K562 (cell line): ENCODE data around the gene GRK3. TPM values are rescaled to one million over a fixed set of nuclear protein-coding genes. Genes with fewer than 3 reads are reported as not detected.

ENCODE experiments used
- ATAC-seq: fragments of 200-7000 bp; cut with Tn5 transposase; 3 replicates; pipeline ENCODE4 v1.9.1; 2020; ENCODE audit warnings: moderate library complexity
- BruUV-seq: library from RNA; stranded (reverse); fragments of 400-500 nt; replicated peaks from 2 replicates; lab custom pipeline; 2021; lab: Mats Ljungman, UMichigan
- CTCF ChIA-PET: fragments of 300-600 bp; formaldehyde crosslinking; extraction: SDS; loops from one replicate; lab custom pipeline; 2021; ENCODE audit warnings: low intra/inter-chr PET ratio; lab: Yijun Ruan, JAX
- POLR2A ChIA-PET: fragments of 300-600, 350-650 bp; sonication (Branson Sonifier 250); formaldehyde crosslinking; extraction: SDS; loops from one replicate; lab custom pipeline; 2021; ENCODE audit warnings: antibody characterized with exemption, inconsistent platforms; lab: Yijun Ruan, JAX
- DNase-seq, 4 experiments: peaks; one replicate each; pipeline versions ENCODE4 v3.0.0 to v3.0.0-alpha.2; 2011 to 2018; ENCODE audit warnings: low spot score in 3 of 4, mixed read lengths in 3 of 4; ENCODE audit errors: extremely low read depth in 1 of 4
- FAIRE-seq: peaks from 2 replicates; lab custom pipeline; 2011; peaks lifted over from hg19 to GRCh38; lab: Jason Lieb, UNC
- H2AFZ ChIP-seq: 2 replicates; pipeline ENCODE4 v1.6.0; 2011; ENCODE audit warnings: low read depth, low read length, control low read depth, inconsistent platforms
- H3K27ac ChIP-seq: fragments of 200-600 bp; 3 replicates; pipeline ENCODE4 v1.8.0; 2011; ENCODE audit warnings: low read depth, mild to moderate bottlenecking, control low read depth, inconsistent platforms, low read length, moderate library complexity, mixed read lengths; ENCODE audit errors: extremely low read depth
- H3K27me3 ChIP-seq, 2 experiments: fragments of 300-600 bp in 1 of 2; 2 replicates in 1 of 2; 3 replicates in 1 of 2; pipeline versions ENCODE4 v1.6.0 to v1.8.0; 2011; ENCODE audit warnings: inconsistent platforms in 2 of 2, low read length in 2 of 2, mild to moderate bottlenecking in 1 of 2, mixed read lengths in 1 of 2, moderate library complexity in 1 of 2; ENCODE audit not compliant: control insufficient read depth in 2 of 2, insufficient read depth in 2 of 2
- H3K36me3 ChIP-seq: fragments of 300-600 bp; 3 replicates; pipeline ENCODE4 v1.8.0; 2011; ENCODE audit warnings: mild to moderate bottlenecking, low read length, inconsistent platforms; ENCODE audit not compliant: control insufficient read depth, insufficient read depth
- H3K4me1 ChIP-seq, 2 experiments: fragments of 200-600 bp in 1 of 2; replicated peaks in 1 of 2; 2 replicates in 1 of 2; 3 replicates in 1 of 2; pipeline versions ENCODE4 v1.5.1 to v1.8.0; 2011; ENCODE audit warnings: inconsistent platforms in 2 of 2, low read length in 2 of 2, mild to moderate bottlenecking in 1 of 2, mixed read lengths in 1 of 2, moderate library complexity in 1 of 2; ENCODE audit not compliant: control insufficient read depth in 2 of 2, insufficient read depth in 2 of 2
- H3K4me2 ChIP-seq: 2 replicates; pipeline ENCODE4 v1.6.1; 2011; ENCODE audit warnings: low read length, control low read depth, inconsistent platforms, mixed read lengths; ENCODE audit not compliant: insufficient read depth
- H3K4me3 ChIP-seq: fragments of 200-600 bp; sonication (generic), shearing (Covaris generic); 2 replicates; pipeline ENCODE4 v1.5.1; 2016; ENCODE audit warnings: control low read depth, inconsistent platforms
- H3K79me2 ChIP-seq: fragments of 200-600 bp; 3 replicates; pipeline ENCODE4 v1.8.0; 2011; ENCODE audit warnings: low read length, inconsistent platforms; ENCODE audit not compliant: control insufficient read depth, insufficient read depth
- H3K9ac ChIP-seq, 2 experiments: 2 replicates each; pipeline versions ENCODE4 v1.6.0 to v1.6.1; 2011; ENCODE audit warnings: low read depth in 2 of 2, low read length in 2 of 2, control low read depth in 1 of 2, inconsistent platforms in 1 of 2, mild to moderate bottlenecking in 1 of 2, mixed read lengths in 1 of 2; ENCODE audit not compliant: insufficient read depth in 1 of 2
- H3K9me1 ChIP-seq: one replicate; pipeline ENCODE4 v1.6.0; 2011; ENCODE audit warnings: inconsistent platforms, mild to moderate bottlenecking, low read length, moderate library complexity; ENCODE audit not compliant: control insufficient read depth, insufficient read depth
- H3K9me3 ChIP-seq: replicated peaks from 2 replicates; pipeline ENCODE4 v1.5.1; 2011; ENCODE audit warnings: low read depth, low read length, inconsistent platforms; ENCODE audit not compliant: control insufficient read depth, insufficient read depth
- H4K20me1 ChIP-seq: replicated peaks from 2 replicates; pipeline ENCODE4 v1.6.1; 2011; ENCODE audit warnings: low read length, inconsistent platforms, mixed read lengths; ENCODE audit not compliant: control insufficient read depth, insufficient read depth
- CBX8 ChIP-seq: fragments of 200-600 bp; sonication (generic); IDR thresholded peaks from 2 replicates; pipeline ENCODE4 v1.6.1; 2012; ENCODE audit warnings: borderline replicate concordance, mixed run types, low read depth, mild to moderate bottlenecking, moderate library complexity, mixed read lengths, low read length, control low read depth, inconsistent platforms; ENCODE audit not compliant: poor library complexity, severe bottlenecking; ENCODE audit errors: extremely low read depth
- ESRRB ChIP-seq: fragments of 250-450 bp; sonication (Bioruptor Pico); IDR thresholded peaks from 2 replicates; pipeline ENCODE4 v1.5.0; 2020; ENCODE audit warnings: mild to moderate bottlenecking, moderate library complexity, borderline replicate concordance
- FOXA3 ChIP-seq, 2 experiments: fragments of 450-650 bp in 1 of 2; sonication (generic) in 1 of 2; formaldehyde crosslinking; IDR thresholded peaks in 1 of 2; conservative IDR thresholded peaks in 1 of 2; 2 replicates each; pipeline versions ENCODE4 v1.4.0 to v1.8.0; 2020 to 2022; ENCODE audit warnings: mild to moderate bottlenecking in 2 of 2, missing genetic modification reagents in 1 of 2
- HMBOX1 ChIP-seq: sonication (generic); IDR thresholded peaks from 2 replicates; pipeline ENCODE4 v1.6.1; 2016
- KAT8 ChIP-seq: fragments of 450-650 bp; IDR thresholded peaks from 2 replicates; pipeline ENCODE4 v1.6.1; 2016; ENCODE audit warnings: low read depth, mild to moderate bottlenecking
- RAD51 ChIP-seq: fragments of 450-650 bp; IDR thresholded peaks from 2 replicates; pipeline ENCODE4 v1.7.1; 2016; ENCODE audit warnings: low read depth, mild to moderate bottlenecking, borderline replicate concordance
- RBM15 ChIP-seq: fragments of 200-400 bp; formaldehyde crosslinking; IDR thresholded peaks from 2 replicates; pipeline ENCODE4 v1.6.1; 2018; ENCODE audit warnings: mild to moderate bottlenecking, low read length, moderate library complexity; ENCODE audit not compliant: insufficient read depth
- SOX6 ChIP-seq: fragments of 450-650 bp; IDR thresholded peaks from 2 replicates; pipeline ENCODE4 v1.6.1; 2014; ENCODE audit warnings: mild to moderate bottlenecking
- TOE1 ChIP-seq, 2 experiments: fragments of 450-650 bp in 1 of 2; sonication (generic) in 1 of 2; formaldehyde crosslinking in 1 of 2; IDR thresholded peaks; 2 replicates each; pipeline versions ENCODE4 v1.7.1 to v1.8.0; 2016 to 2022; ENCODE audit warnings: borderline replicate concordance in 2 of 2, mild to moderate bottlenecking in 2 of 2, antibody characterized with exemption in 1 of 2, inconsistent platforms in 1 of 2, low read depth in 1 of 2, missing genetic modification reagents in 1 of 2, moderate library complexity in 1 of 2
- TSHZ1 ChIP-seq: fragments of 250-450 bp; sonication (Bioruptor Pico); IDR thresholded peaks from 2 replicates; pipeline ENCODE4 v1.4.0; 2020; ENCODE audit warnings: mild to moderate bottlenecking, moderate library complexity
- UBTF ChIP-seq, 2 experiments: IDR thresholded peaks; 2 replicates each; pipeline ENCODE4 v1.6.1; 2012; ENCODE audit warnings: improper control_type of control experiment in 2 of 2, low read depth in 2 of 2, low read length in 2 of 2, borderline replicate concordance in 1 of 2
- ZNF146 ChIP-seq: IDR thresholded peaks from one replicate; pipeline ENCODE4 v1.6.1; 2018; ENCODE audit warnings: missing compliant biosample characterization; ENCODE audit not compliant: unreplicated experiment
- ZNF282 ChIP-seq: sonication (generic); formaldehyde crosslinking; IDR thresholded peaks from 2 replicates; pipeline ENCODE4 v1.8.1; 2023; ENCODE audit warnings: missing genetic modification reagents
- ZNF76 ChIP-seq: fragments of 250-450 bp; sonication (Bioruptor Pico); IDR thresholded peaks from 2 replicates; pipeline ENCODE4 v1.4.0; 2020; ENCODE audit warnings: mild to moderate bottlenecking, moderate library complexity, borderline replicate concordance
- ZNF764 ChIP-seq: fragments of 250-450 bp; sonication (Bioruptor Pico); IDR thresholded peaks from 2 replicates; pipeline ENCODE4 v1.4.0; 2020; ENCODE audit warnings: low read depth, mild to moderate bottlenecking, moderate library complexity
- ZNF778 ChIP-seq: fragments of 450-650 bp; formaldehyde crosslinking; IDR thresholded peaks from 2 replicates; pipeline ENCODE4 v1.4.0; 2020; ENCODE audit warnings: mild to moderate bottlenecking, moderate library complexity
- WGBS: fragments of 100-300 bp; shearing (Covaris generic); methylation state at CpG from one replicate; pipeline ENCODE4 v1.1.6; 2016; ENCODE audit warnings: low coverage, mixed read lengths; ENCODE audit not compliant: insufficient coverage; ENCODE audit errors: missing lambda C conversion rate; 5-methylcytosine and 5-hydroxymethylcytosine counted together
- in situ Hi-C: fragments of 300-500 bp; cut with MboI; formaldehyde crosslinking; loops from 4 replicates; pipeline ENCODE4 v1.15.0; 2018; ENCODE audit warnings: inconsistent platforms, mixed read lengths
- intact Hi-C: fragments of 100-400 bp; cut with micrococcal nuclease; formaldehyde crosslinking; loops from 2 replicates; pipeline ENCODE4 v1.14.2; 2022
- polyA plus RNA-seq, 8 experiments: library from polyadenylated mRNA; depleted of rRNA in 4 of 8; stranded (reverse) in 5 of 8; unstranded in 3 of 8; fragments of >200 nt; fragmentation: Nextera tagmentation in 2 of 8; fragmentation: Illumina TruSeq in 1 of 8; extraction: Ambion mirVana in 2 of 8; extraction: Trizol in 1 of 8; gene quantifications; 2 replicates each; pipeline versions ENCODE4 v1.2.1 to v1.2.3, GENCODE V29; 2011 to 2014; ENCODE audit warnings: inconsistent platforms in 1 of 8, missing spikeins in 1 of 8
- total RNA-seq, 7 experiments: library from RNA; depleted of rRNA in 6 of 7; stranded (reverse); fragments of >200 nt in 6 of 7; fragmentation: Illumina TruSeq in 2 of 7; extraction: Trizol in 2 of 7; gene quantifications; 2 replicates each; pipeline versions ENCODE4 v1.2.1 to v1.2.3, GENCODE V29; 2011 to 2021; ENCODE audit warnings: low replicate concordance in 1 of 7

GRK3 gene
- total and polyA plus RNA-seq, 9 of the 15 experiments (the other 6 are each of a cell fraction or from before 2014, with no cell fraction given): 1.4 to 7.6 (median 3.6) TPM

- no peak overlapping the region for H2AFZ ChIP-seq
- ATAC-seq (no peak), DNase-seq (no peak), FAIRE-seq (no peak)
- no peaks in the 10 kb centered on the region for H4K20me1 ChIP-seq
- no peaks in the 10 kb centered on the region for H3K27me3 ChIP-seq
- no peak overlapping the region for H3K4me3 ChIP-seq
- H3K27ac ChIP-seq: no peak overlapping the region
- no peaks in the 10 kb centered on the region for H3K9me3 ChIP-seq
- H3K36me3 ChIP-seq: no peaks in the 10 kb centered on the region
- ChIA-PET POLR2A (no interaction called here), CTCF (no interaction called here)
- in situ Hi-C loops (no loop called here), intact Hi-C loops (no loop called here)
- no TSS peak for BruUV-seq
- H3K4me2 ChIP-seq: no peak overlapping the region
- H3K9ac ChIP-seq: no peak overlapping the region
- no peaks in the 10 kb centered on the region for H3K9me1 ChIP-seq
- WGBS: 66% methylated on average over 3 of the region's 3 CpGs
- H3K79me2 ChIP-seq: no peaks in the 10 kb centered on the region
- no peaks in the 10 kb centered on the region for H3K4me1 ChIP-seq
- no peak for TF ChIP-seq RAD51
- TF ChIP-seq RBM15: no peak
- TF ChIP-seq ZNF146 (CRISPR knock-in tag): no peak
- TF ChIP-seq HMBOX1: no peak
- no peak for TF ChIP-seq FOXA3 (CRISPR knock-in tag; conservative IDR thresholded peaks at IDR 0.05 in 1 of 2, IDR thresholded peaks at IDR 0.05 in 1 of 2)
- TF ChIP-seq ESRRB (CRISPR knock-in tag): no peak
- no peak for TF ChIP-seq ZNF764 (CRISPR knock-in tag)
- no peak for TF ChIP-seq CBX8
- TF ChIP-seq ZNF282 (CRISPR knock-in tag): no peak
- TF ChIP-seq TOE1 (IDR thresholded peaks at IDR 0.05; ENCODE audit: borderline replicate concordance): no peak
- TF ChIP-seq TOE1 (CRISPR knock-in tag; IDR thresholded peaks at IDR 0.05; ENCODE audit: borderline replicate concordance, low read depth): no peak
- TF ChIP-seq UBTF (IDR thresholded peaks at IDR 0.05; ENCODE audit: borderline replicate concordance in 1 of 2, low read depth in 2 of 2, low read length in 2 of 2): no peak
- no peak for TF ChIP-seq ZNF778 (CRISPR knock-in tag)
- TF ChIP-seq SOX6: no peak
- no peak for TF ChIP-seq ZNF76
- TF ChIP-seq TSHZ1 (CRISPR knock-in tag): no peak
- no peak for TF ChIP-seq KAT8
Observed at GRCh38 chr22:25644122-25644521, 79.6 kb downstream of the GRK3 start.
